Esophagus squamous epithelium (tissue), 5 donors: ENCODE data around the gene LRP1B. TPM values are rescaled to one million over a fixed set of nuclear protein-coding genes. Genes with fewer than 3 reads are reported as not detected.

Source experiments
- DNase-seq: peaks from one replicate; lab custom pipeline; 2025; lab: John Stamatoyannopoulos, UW
- H3K27ac ChIP-seq, 4 donors: fragments of 200-600 bp; sonication (generic); one replicate each; pipeline ENCODE4 v1.5.1; 2016 to 2019; ENCODE audit warnings: mild to moderate bottlenecking in 1 of 4
- H3K27me3 ChIP-seq, 4 donors: fragments of 200-600 bp; sonication (generic); 1 replicate in 3 of 4; 2 replicates in 1 of 4; pipeline versions ENCODE4 v1.5.1 to v1.6.0; 2017 to 2021; ENCODE audit warnings: antibody characterized with exemption in 1 of 4
- H3K36me3 ChIP-seq, 3 donors: fragments of 200-600 bp; sonication (generic); one replicate each; pipeline ENCODE4 v1.5.1; 2016 to 2019
- H3K4me1 ChIP-seq, 3 donors: fragments of 200-600 bp; sonication (generic); one replicate each; pipeline ENCODE4 v1.5.1; 2017 to 2019
- H3K4me3 ChIP-seq, 4 donors: fragments of 200-600 bp; sonication (generic); 1 replicate in 3 of 4; 2 replicates in 1 of 4; pipeline ENCODE4 v1.5.1; 2016 to 2019; ENCODE audit warnings: mild to moderate bottlenecking in 2 of 4, moderate library complexity in 1 of 4
- H3K9me3 ChIP-seq, 3 donors: fragments of 200-600 bp; sonication (generic); one replicate each; pipeline ENCODE4 v1.5.1; 2016 to 2019
- POLR2A ChIP-seq, 4 donors: fragments of 450-650 bp; IDR thresholded peaks; one replicate each; pipeline ENCODE4 v1.6.1; 2017; ENCODE audit warnings: antibody characterized with exemption in 4 of 4, mild to moderate bottlenecking in 4 of 4, moderate library complexity in 3 of 4
- WGBS, 2 donors: methylation state at CpG; one replicate each; pipeline ENCODE4 v1.1.5; 2018; 5-methylcytosine and 5-hydroxymethylcytosine counted together
- intact Hi-C: fragments of 100-400 bp; cut with DNase I; formaldehyde crosslinking; loops from one replicate; pipeline ENCODE4 v1.15.0; 2022
- total RNA-seq, 4 donors: library from RNA; depleted of rRNA; stranded (reverse); fragments of >200 nt; gene quantifications; one replicate each; pipeline ENCODE4 v1.1.0, GENCODE V29; 2016
- TF ChIP-seq, protein P1 (sequence below), 6 experiments: fragments of 450-650 bp in 4 of 6; fragments of 200-600 bp in 2 of 6; sonication (generic) in 2 of 6; IDR thresholded peaks; one replicate each; pipeline ENCODE4 v1.5.1; 2016 to 2019; ENCODE audit warnings: antibody characterized with exemption in 6 of 6, mild to moderate bottlenecking in 4 of 6, moderate library complexity in 4 of 6
- donor health status: DM: yes; HTN: yes; CAD: no.

The LRP1B gene
- total RNA-seq, 4 donors from 2014 or later = 0.04 to 1.1 (median 0.23) TPM

DNA sequence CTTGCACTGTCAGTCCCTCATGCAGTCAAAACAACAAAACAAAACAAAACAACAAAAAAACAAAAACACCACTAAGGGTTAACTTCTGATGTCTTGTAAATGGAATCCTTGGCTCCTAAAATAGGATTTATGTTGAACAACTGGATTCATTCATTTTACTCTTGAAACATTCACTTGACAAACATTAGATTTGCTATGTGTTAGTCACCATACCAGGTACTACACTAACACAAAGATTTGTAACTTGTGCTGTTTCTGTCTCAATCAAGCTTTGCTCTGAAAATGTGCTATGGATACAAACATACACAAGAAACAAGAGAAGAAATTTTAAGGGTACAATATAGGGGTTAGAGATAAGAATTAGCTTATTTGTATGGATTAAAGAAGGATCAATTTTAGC is 812.8 kb downstream of the LRP1B start:
- H3K36me3 ChIP-seq = no peaks in the 10 kb centered on the region
- H3K9me3 ChIP-seq = no peaks in the 10 kb centered on the region
- H3K27me3 ChIP-seq = no peaks in the 10 kb centered on the region
- H3K4me1 ChIP-seq = no peaks in the 10 kb centered on the region
- no peak overlapping the region for H3K27ac ChIP-seq
- H3K4me3 ChIP-seq = no peak overlapping the region
- DNase-seq = no peak
- TF ChIP-seq POLR2A (IDR thresholded peaks at IDR 0.05) = no peak
- TF ChIP-seq, protein P1, sequence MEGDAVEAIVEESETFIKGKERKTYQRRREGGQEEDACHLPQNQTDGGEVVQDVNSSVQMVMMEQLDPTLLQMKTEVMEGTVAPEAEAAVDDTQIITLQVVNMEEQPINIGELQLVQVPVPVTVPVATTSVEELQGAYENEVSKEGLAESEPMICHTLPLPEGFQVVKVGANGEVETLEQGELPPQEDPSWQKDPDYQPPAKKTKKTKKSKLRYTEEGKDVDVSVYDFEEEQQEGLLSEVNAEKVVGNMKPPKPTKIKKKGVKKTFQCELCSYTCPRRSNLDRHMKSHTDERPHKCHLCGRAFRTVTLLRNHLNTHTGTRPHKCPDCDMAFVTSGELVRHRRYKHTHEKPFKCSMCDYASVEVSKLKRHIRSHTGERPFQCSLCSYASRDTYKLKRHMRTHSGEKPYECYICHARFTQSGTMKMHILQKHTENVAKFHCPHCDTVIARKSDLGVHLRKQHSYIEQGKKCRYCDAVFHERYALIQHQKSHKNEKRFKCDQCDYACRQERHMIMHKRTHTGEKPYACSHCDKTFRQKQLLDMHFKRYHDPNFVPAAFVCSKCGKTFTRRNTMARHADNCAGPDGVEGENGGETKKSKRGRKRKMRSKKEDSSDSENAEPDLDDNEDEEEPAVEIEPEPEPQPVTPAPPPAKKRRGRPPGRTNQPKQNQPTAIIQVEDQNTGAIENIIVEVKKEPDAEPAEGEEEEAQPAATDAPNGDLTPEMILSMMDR (IDR thresholded peaks at IDR 0.05) = no peak
- intact Hi-C loops = no loop called here

DNA sequence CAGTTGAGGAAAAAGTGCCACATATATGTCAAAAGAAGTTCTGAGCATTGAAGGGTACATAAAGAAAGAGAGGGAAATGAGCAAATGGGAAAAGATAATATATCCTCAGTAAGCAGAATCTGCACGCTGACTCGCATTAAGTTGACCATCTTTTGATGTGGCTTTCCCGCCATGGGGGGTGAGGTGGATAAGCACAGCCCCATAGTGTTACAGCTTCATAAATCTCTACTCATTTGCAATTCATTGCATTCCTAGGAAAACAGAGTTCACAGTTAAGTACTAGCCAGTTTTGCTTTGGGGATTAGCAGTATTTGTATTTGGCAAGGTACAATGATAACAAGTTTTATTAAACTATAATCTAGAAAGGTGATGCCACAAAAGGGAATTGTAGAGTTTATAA is 814.2 kb downstream of the LRP1B start:
- intact Hi-C loops = no loop called here
- Histone ChIP-seq H3K4me3 (no peak overlapping the region), H3K36me3 (no peaks in the 10 kb centered on the region), H3K4me1 (no peaks in the 10 kb centered on the region), H3K27ac (no peak overlapping the region), H3K27me3 (no peaks in the 10 kb centered on the region), H3K9me3 (no peaks in the 10 kb centered on the region)
- no peak for DNase-seq
- 62 to 68% methylated on average over 3 of the region's 3 CpGs for WGBS, 2 donors
- TF ChIP-seq POLR2A (IDR thresholded peaks at IDR 0.05) = no peak
- TF ChIP-seq, protein P1 (IDR thresholded peaks at IDR 0.05) = no peak

DNA sequence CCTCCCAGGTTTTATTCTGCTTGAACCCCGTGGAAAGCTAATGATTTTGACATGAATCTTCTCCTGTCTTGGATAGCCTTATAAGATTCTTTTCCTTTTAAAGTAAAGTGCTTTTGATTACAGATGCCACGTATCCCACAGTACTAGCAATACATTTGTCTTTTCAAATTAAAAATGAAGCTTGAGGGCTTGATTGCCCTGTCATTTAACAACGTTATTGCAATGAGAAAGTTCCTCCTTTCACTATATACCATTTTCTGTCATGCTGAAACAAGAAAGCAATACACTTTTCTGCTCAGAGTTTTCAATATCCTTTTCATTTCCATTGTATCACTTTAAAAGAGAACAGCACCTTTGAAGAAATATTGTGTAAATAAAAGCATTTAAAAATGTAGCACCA is 814.7 kb downstream of the LRP1B start:
- no peaks in the 10 kb centered on the region for H3K27me3 ChIP-seq
- no peaks in the 10 kb centered on the region for H3K9me3 ChIP-seq
- H3K36me3 ChIP-seq = no peaks in the 10 kb centered on the region
- H3K4me1 ChIP-seq = no peaks in the 10 kb centered on the region
- intact Hi-C loops = no loop called here
- WGBS, 2 donors = 33 to 44% methylated on average over 3 of the region's 3 CpGs
- DNase-seq = no peak
- H3K27ac ChIP-seq = no peak overlapping the region
- TF ChIP-seq, protein P1 (IDR thresholded peaks at IDR 0.05) = no peak
- no peak for TF ChIP-seq POLR2A (IDR thresholded peaks at IDR 0.05)
- no peak overlapping the region for H3K4me3 ChIP-seq

DNA sequence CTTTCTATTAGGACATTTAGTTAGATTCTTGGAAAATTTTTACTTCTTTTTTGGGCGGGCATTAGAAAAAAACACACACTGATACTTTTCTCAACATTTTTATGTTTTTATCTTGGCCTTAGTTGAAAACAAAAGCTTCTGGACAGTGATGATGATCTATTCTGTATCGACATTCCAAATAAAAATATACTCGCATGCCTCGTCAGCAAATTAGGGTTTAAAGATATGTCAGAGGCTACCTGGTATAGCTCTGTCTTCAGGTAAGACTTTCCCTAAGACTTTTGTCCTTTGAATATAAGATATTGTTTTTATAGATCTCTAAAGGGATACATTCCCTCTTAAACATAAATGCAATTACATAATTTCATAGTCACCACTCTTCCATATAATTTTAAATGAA is 816.8 kb downstream of the LRP1B start:
- Histone ChIP-seq H3K36me3 (no peaks in the 10 kb centered on the region), H3K4me1 (no peaks in the 10 kb centered on the region), H3K4me3 (no peak overlapping the region), H3K9me3 (no peaks in the 10 kb centered on the region), H3K27ac (no peak overlapping the region), H3K27me3 (no peaks in the 10 kb centered on the region)
- DNase-seq = no peak
- TF ChIP-seq, protein P1 (IDR thresholded peaks at IDR 0.05) = no peak
- no peak for TF ChIP-seq POLR2A (IDR thresholded peaks at IDR 0.05)
- 84 to 92% methylated on average over 4 of the region's 4 CpGs for WGBS, 2 donors
- intact Hi-C loops = no loop called here

DNA sequence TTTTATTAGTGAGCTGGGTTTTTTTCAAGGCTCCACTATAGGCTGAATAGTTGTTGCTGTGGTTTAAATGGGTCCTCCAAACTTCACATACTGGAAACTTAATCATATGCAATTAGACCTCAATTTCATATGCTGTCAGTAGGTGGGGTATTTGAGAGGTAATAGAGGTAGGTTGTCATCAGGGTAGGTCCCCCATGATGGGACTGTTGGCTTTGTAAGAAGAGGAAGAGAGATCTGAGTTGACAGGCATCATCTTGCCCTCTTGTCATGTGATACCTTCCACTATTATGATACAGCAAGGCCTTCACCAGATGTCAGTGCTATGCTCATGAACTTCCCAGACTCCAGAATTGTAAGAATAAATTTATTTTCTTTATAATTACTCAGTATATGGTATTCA is 819.4 kb downstream of the LRP1B start:
- intact Hi-C loops = no loop called here
- no peak for DNase-seq
- H3K36me3 ChIP-seq = no peaks in the 10 kb centered on the region
- H3K4me1 ChIP-seq = no peaks in the 10 kb centered on the region
- no peak for TF ChIP-seq POLR2A (IDR thresholded peaks at IDR 0.05)
- TF ChIP-seq, protein P1 (IDR thresholded peaks at IDR 0.05) = no peak
- no peak overlapping the region for H3K27ac ChIP-seq
- H3K4me3 ChIP-seq = no peak overlapping the region
- no peaks in the 10 kb centered on the region for H3K9me3 ChIP-seq
- H3K27me3 ChIP-seq = no peaks in the 10 kb centered on the region
